Measurements from ENCODE around the gene MYL2. TPM values are rescaled to one million over a fixed set of nuclear protein-coding genes. Genes with fewer than 3 reads are reported as not detected.

MYL2 gene, protein sequence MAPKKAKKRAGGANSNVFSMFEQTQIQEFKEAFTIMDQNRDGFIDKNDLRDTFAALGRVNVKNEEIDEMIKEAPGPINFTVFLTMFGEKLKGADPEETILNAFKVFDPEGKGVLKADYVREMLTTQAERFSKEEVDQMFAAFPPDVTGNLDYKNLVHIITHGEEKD
- not detected in 2 replicates for total RNA-seq

GRCh38 chr12:110920324-110920910, at the start of gene MYL2:
TSS of gene MYL2 (minus strand) at chr12:110920579. CDS start at chr12:110920529, 50 bp downstream.

Other genes with a start within 250 kb of the MYL2 start
- 0.48 and 0.85 TPM in 2 replicates for gene HVCN1, start 231.5 kb downstream of the MYL2 start, total RNA-seq
- 55.7 and 133 TPM in 2 replicates for gene PPP1CC, start 177.7 kb downstream of the MYL2 start, total RNA-seq
- not detected in 2 replicates for gene CCDC63, start 73.6 kb downstream of the MYL2 start, total RNA-seq
- gene CUX2, start 113.6 kb upstream of the MYL2 start, total RNA-seq = 0.96 and 1.3 TPM in 2 replicates

Data from tracheal epithelial cell (primary cell).